ENCODE data around the gene RGS17. TPM values are rescaled to one million over a fixed set of nuclear protein-coding genes. Genes with fewer than 3 reads are reported as not detected.

Gene RGS17
- total and polyA plus RNA-seq, 2 of the 13 experiments (the other 11 are each of a cell fraction or from before 2014, with no cell fraction given) = 0.04 TPM; not detected in 1

GRCh38 chr6:153160221-153160620 lies 29.1 kb upstream of the RGS17 start:
- no peak for TF ChIP-seq GATAD1 (CRISPR knock-in tag; IDR thresholded peaks at IDR 0.05)
- peak; percentile 53; the same call in 1 of the 2 replicates for TF ChIP-seq ARID3A (IDR thresholded peaks at IDR 0.05; ENCODE audit: low read depth, low read length)
- peak; percentile 50; the same call in 1 of the 2 replicates for TF ChIP-seq CEBPB (IDR thresholded peaks at IDR 0.05; ENCODE audit: borderline replicate concordance, low read depth, low read length)
- Histone ChIP-seq H2AFZ (ENCODE audit: low read length) (no peak overlapping the region), H4K20me1 (ENCODE audit: insufficient read depth, low read length) (no peaks in the 10 kb centered on the region), H3K9me3 (ENCODE audit: low read length) (no peaks in the 10 kb centered on the region), H3K4me1 (ENCODE audit: insufficient read depth, low read length) (no peaks in the 10 kb centered on the region), H3K27ac (ENCODE audit: extremely low read length, insufficient read depth, low read length) (no peak overlapping the region), H3K9ac (ENCODE audit: insufficient read depth, low read depth, low read length) (no peak overlapping the region), H3K27me3 (ENCODE audit: control insufficient read depth in 1 of 2, insufficient read depth in 2 of 2, low read length in 2 of 2) (no peaks in the 10 kb centered on the region), H3K79me2 (ENCODE audit: insufficient read depth, low read length) (no peaks in the 10 kb centered on the region), H3K4me3 (replicated peaks in 1 of 3; ENCODE audit: insufficient read depth in 1 of 3, low read depth in 2 of 3, low read length in 3 of 3) (no peak overlapping the region), H3K36me3 (replicated peaks in 1 of 2; ENCODE audit: control insufficient read depth in 1 of 2, insufficient read depth in 2 of 2, low read length in 2 of 2) (no peaks in the 10 kb centered on the region), H3K4me2 (ENCODE audit: low read depth, low read length) (no peak overlapping the region)
- ATAC-seq (peak; percentile 82), DNase-seq (ENCODE audit: low spot score) (peak; percentile 64), FAIRE-seq (no peak)
- ChIA-PET CTCF (ENCODE audit: low intra/inter-chr PET ratio, low total read pairs) (no interaction called here), POLR2A (no interaction called here)
- 0% methylated on average over 2 of the region's 2 CpGs for WGBS (ENCODE audit: low lambda C conversion rate)
- BruUV-seq (replicated peaks) = no TSS peak
- in situ Hi-C loops (cut with HindIII; ENCODE audit: extremely low pct_ligation_motif_present, low pct_unique_long_range_greater_than_20kb) = no loop called here
- intact Hi-C loops (cut with micrococcal nuclease; ENCODE audit: unreplicated experiment) = no loop called here

GRCh38 chr6:153150752-153151440 lies 19.8 kb upstream of the RGS17 start:
- no peaks in the 10 kb centered on the region for H3K36me3 ChIP-seq (replicated peaks in 1 of 2; ENCODE audit: control insufficient read depth in 1 of 2, insufficient read depth in 2 of 2, low read length in 2 of 2)
- peaks cover 0 to 26% of the 10 kb centered on the region in 2 experiments; a peak in 2 of 5 replicates for H3K27me3 ChIP-seq (ENCODE audit: control insufficient read depth in 1 of 2, insufficient read depth in 2 of 2, low read length in 2 of 2)
- in situ Hi-C loops (cut with HindIII; ENCODE audit: extremely low pct_ligation_motif_present, low pct_unique_long_range_greater_than_20kb) = no loop called here
- peak overlapping the region; percentile 25 for H2AFZ ChIP-seq (ENCODE audit: low read length)
- H3K9me3 ChIP-seq (ENCODE audit: low read length) = no peaks in the 10 kb centered on the region
- H3K4me1 ChIP-seq (ENCODE audit: insufficient read depth, low read length) = peaks cover 15% of the 10 kb centered on the region; the same call in 1 of the 2 replicates
- no peaks in the 10 kb centered on the region for H4K20me1 ChIP-seq (ENCODE audit: insufficient read depth, low read length)
- 19% methylated on average over 18 of the region's 21 CpGs for WGBS (ENCODE audit: low lambda C conversion rate)
- H3K4me2 ChIP-seq (ENCODE audit: low read depth, low read length) = peak overlapping the region; percentile 88
- FAIRE-seq (no peak), DNase-seq (ENCODE audit: low spot score) (peak; percentile 14), ATAC-seq (peak; percentile 90)
- POLR2A ChIA-PET = no interaction called here
- H3K79me2 ChIP-seq (ENCODE audit: insufficient read depth, low read length) = no peaks in the 10 kb centered on the region
- CTCF ChIA-PET (ENCODE audit: low intra/inter-chr PET ratio, low total read pairs) = no interaction called here
- BruUV-seq (replicated peaks) = no TSS peak
- no peak overlapping the region for H3K9ac ChIP-seq (ENCODE audit: insufficient read depth, low read depth, low read length)
- intact Hi-C loops (cut with micrococcal nuclease; ENCODE audit: unreplicated experiment) = no loop called here
- peak overlapping the region; percentile 30 to 65 (median 55) for H3K4me3 ChIP-seq (replicated peaks in 1 of 3; ENCODE audit: insufficient read depth in 1 of 3, low read depth in 2 of 3, low read length in 3 of 3)
- H3K27ac ChIP-seq (ENCODE audit: extremely low read length, insufficient read depth, low read length) = no peak overlapping the region
- TF ChIP-seq FOXJ3 (CRISPR knock-in tag; IDR thresholded peaks at IDR 0.05; ENCODE audit: borderline replicate concordance) (no peak), ZNF577 (CRISPR knock-in tag; IDR thresholded peaks at IDR 0.05; ENCODE audit: borderline replicate concordance, low read depth) (no peak), CCDC6 (CRISPR knock-in tag; IDR thresholded peaks at IDR 0.05) (no peak), MYC (CRISPR knock-in tag; IDR thresholded peaks at IDR 0.05; ENCODE audit: borderline replicate concordance) (0 out of 2 replicates have a peak, but pooled peaks have one; percentile 21), ZFP90 (CRISPR knock-in tag; IDR thresholded peaks at IDR 0.05; ENCODE audit: borderline replicate concordance) (peak; percentile 30; the same call in 1 of the 2 replicates), ZNF766 (CRISPR knock-in tag; IDR thresholded peaks at IDR 0.05; ENCODE audit: borderline replicate concordance) (0 out of 2 replicates have a peak, but pooled peaks have one; percentile 37), TFDP1 (CRISPR knock-in tag; IDR thresholded peaks at IDR 0.05; ENCODE audit: borderline replicate concordance) (no peak), JARID2 (CRISPR knock-in tag; IDR thresholded peaks at IDR 0.05; ENCODE audit: insufficient replicate concordance) (no peak), ZNF891 (CRISPR knock-in tag; IDR thresholded peaks at IDR 0.05) (0 out of 2 replicates have a peak, but pooled peaks have one; percentile 39), ISL2 (CRISPR knock-in tag; IDR thresholded peaks at IDR 0.05) (0 out of 2 replicates have a peak, but pooled peaks have one; percentile 33)
